ENCODE results near the gene LRRC49.
"Not testable (repeated sequence)": the region's sequence is repeated elsewhere in the genome, so short reads cannot be mapped to it uniquely, and the experiment has no call there.

Gene LRRC49

DNA sequence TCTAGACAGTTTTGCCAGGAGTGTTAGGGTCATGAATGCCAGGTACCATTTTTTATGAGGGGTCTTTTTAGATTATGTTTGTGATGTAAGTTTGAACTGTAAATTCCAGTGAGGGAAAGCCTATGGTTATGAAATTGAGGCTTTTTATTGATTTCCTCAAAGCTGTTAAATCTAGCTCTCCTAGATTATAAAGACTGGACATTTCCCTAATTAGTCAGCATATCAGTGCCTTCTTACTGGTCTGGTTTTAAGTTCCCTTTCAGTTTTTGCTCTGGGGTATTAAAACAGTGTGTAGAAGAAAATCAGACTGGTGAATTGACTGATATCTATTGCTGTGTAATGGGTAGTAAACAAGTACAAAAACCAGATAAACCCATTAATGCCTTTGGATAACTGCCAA lies 39.2 kb downstream of the LRRC49 start:
- no peak for FAIRE-seq

- no peak for FAIRE-seq
These were observed 39.8 kb downstream of the LRRC49 start for GRCh38 chr15:70932397-70932796.

DNA sequence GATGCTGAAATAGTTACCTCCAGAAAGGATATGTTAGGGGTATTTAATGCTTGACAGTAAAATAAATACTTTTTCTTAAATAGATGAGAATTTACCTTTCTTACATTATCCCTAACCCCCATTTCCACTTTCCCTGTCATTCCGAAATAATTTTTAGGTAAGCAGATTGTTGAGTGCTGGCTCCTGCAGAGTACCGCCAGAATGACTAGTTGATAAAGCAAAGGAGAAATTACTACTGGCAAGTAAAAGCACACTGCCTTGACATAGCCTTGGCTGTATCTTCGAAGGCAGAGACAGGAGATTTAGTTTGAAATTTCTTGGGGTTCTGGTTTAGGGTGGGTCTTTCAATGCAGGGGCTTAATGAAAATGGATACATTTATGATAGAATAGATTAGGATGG lies 40.8 kb downstream of the LRRC49 start:
- no peak for FAIRE-seq

- FAIRE-seq, result no peak
These were observed 43.0 kb downstream of the LRRC49 start for GRCh38 chr15:70935631-70936030.

DNA sequence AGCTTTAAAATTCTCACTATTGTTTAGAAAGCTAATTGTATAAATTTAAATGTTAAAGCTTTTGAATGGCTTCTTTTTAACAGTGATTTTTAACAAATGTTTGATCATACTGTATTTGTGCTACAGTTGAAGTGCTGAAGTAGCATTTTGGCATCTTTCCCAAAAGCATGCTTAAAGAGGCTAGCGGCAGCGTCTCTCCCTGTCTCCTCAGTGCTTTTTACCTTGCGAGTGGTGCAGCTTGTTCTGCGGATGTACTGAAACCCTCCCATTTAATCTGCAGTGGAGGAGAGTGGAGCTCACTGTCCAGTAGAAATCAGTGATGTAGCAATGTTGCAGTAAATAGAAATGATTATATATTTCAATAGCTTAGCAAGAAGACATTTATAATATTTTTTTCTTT lies 43.7 kb downstream of the LRRC49 start:
- no peak for FAIRE-seq

DNA sequence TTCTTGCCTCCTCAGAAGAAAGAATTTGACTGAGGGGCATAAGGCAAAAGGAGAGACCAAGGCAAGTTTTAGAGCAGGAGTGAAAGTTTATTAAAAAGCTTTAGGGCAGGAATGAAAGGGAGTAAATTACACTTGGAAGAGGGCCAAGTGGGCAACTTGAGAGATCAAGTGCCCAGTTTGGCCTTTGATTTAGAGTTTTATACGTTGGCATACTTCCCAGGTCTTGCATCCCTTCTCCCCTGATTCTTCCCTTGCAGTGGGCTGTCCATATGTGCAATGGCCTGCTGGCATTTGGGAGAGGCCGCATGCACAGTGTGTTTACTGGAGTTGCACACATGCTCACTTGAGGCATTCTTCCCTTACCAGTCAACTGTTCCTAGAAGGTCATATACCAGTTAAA lies 50.7 kb downstream of the LRRC49 start:
- not testable (repeated sequence) for FAIRE-seq

DNA sequence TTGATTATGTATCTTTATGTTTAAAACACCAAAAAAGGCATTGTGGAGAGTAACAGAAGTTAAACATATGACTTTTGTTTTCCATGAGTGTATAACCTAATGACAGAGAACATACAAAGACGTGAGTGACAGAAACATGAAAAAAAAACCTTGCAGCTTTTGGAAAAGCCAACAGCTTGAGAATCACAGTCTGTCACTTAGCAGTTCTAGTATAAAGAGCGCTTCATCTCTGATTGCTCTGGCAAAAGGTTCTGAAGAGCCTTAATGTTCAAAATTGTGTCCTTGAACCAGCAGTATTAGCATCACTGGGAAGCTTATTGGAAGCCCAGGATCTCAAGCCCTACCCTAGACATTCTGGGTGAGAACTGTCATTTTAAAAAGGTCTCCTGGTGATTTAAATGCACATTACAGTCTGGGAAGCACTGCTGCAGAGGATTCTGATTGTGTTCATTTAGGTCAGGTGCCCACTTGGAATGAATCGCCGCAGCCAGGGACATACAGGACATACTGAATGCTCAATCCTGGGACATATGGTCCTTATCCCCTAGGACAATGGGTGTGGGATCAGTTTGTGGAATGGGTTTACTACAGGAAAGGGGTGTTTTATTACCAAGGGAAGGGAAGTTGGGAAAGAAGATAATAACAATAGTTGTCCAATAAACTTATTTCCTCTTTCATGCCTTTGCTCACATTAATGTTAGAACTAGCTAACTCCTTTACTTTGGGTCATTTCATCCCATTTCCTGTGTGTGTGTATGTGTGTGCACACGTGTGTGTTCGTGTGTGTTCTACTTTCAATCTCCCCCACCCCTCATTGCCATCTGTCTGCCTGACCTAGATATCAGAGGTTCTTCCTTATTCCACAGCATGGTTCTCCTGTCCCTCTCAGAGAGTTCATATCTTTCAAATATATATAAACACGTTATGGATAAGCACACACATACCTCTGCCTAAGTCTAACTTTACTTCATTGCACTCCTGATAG lies 55.0 kb downstream of the LRRC49 start:
- FAIRE-seq, result no peak

- FAIRE-seq, result no peak
These were observed 58.3 kb downstream of the LRRC49 start for GRCh38 chr15:70950953-70951352.

GRCh38 chr15:70954171-70954570 lies 61.5 kb downstream of the LRRC49 start:
- FAIRE-seq, result no peak

- no peak for FAIRE-seq
These were observed 62.1 kb downstream of the LRRC49 start for GRCh38 chr15:70954733-70955132.

GRCh38 chr15:70955151-70955550 lies 62.5 kb downstream of the LRRC49 start:
- no peak for FAIRE-seq

- FAIRE-seq, result no peak
These were observed 63.8 kb downstream of the LRRC49 start for GRCh38 chr15:70956201-70956995.

DNA sequence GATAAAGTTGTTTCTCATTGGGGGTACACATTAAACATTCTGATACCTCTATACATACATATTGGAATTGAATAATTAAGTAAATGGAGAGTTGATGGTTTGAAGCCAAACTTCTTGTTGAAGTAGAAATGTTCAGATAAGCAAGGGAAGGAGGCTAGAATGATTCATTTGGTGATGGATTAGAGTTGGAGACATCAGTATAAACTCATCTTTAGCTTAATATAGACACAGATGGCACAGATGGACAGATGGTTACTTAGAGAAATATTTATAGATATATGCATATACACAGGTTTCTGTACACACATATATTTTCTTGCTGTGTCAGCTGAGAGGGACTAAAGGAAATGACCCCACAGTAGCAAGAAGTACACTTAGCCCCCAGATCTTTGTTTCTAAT lies 69.5 kb downstream of the LRRC49 start:
- FAIRE-seq, result no peak

DNA sequence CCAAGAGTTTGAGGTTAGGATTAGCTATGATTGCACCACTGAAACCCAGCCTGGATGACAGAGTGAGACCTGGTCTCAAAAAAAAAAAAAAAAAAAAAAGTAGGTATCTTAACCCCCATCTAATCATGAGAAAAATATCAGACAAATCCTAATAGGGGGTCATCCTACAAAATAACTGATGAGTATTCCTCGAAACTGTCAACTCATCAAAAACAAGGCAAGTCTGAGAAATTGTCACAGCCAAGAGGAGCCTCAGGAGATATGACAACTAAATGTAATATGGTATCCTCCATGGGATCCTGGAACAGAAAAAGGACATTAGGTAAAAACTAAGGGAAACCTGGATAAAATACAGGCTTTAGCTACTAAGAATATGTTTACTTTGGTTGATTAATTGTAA lies 70.6 kb downstream of the LRRC49 start:
- FAIRE-seq, result no peak

DNA sequence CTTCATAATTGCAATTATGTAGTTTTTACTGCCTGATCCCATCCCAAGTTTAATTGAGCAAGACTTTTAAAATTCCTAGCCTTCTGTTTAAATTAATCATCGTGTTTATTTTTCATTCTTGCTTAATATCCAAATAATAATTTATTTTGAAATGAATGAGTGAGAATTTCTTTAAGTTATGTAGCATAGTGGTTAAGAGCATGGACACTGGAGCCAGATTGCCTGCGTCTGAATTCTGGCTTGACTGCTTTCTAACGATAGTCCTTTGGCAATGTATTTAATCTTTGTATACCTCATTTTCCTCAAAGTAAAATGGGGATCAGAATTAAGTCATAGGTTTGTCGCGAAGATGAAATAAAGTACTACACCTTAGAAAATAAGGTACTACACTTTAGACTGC lies 71.4 kb downstream of the LRRC49 start:
- FAIRE-seq, result no peak

- FAIRE-seq, result no peak
These were observed 72.1 kb downstream of the LRRC49 start for GRCh38 chr15:70964686-70965085.

DNA sequence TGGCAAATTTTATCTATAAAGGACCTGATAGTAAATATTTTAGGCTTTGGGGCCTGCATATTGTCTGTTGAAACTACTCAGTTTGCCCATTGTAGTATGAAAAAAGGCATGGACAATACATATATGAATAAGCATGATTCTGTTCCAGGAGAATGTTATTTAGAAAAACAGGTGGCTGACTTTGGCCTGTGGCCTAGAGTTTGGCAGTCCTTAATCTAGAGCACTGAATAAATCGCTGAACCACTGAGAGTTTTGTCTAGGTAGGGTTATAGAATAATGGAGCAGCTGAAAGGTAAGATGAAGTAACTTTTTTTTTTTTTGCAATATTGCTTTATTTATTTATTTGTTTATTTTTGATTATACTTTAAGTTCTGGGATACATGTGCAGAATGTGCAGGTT lies 75.0 kb downstream of the LRRC49 start:
- FAIRE-seq, result no peak

DNA sequence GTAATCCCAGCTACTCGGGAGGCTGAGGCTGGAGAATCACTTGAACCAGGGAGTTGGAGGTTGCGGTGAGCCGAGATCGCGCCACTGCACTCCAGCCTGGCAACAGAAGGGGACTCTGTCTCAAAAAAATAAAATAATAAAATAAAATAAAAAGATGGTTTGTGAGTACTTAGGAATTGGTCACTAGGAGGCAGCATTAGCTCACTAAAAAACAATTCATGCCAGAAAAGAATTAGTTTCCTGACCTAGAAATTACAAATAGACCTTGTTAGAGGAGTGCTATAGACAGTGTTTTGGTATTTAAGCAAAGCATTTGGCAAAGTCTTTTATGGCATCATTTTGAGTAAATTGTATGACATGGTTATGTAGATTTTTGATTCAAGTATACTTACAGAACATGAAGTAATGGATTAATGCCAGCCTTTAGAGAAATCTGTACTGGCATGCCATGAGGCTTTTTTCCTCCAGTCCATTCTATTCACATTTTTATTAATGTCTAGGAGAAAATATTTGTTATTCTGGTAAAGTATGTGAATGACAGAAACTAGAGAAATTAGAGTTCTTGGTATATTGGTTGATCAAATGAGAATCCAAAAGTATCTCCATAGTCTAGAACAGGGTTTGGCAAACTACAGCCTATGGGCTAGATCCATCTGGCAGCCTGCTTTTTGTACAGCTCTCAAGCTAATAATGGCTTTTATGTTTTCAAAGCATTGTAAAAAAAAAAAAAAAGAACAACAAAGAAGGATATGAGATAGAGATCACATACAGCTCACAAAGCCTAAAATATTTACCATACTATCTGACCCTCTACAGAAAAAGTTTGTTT lies 81.6 kb downstream of the LRRC49 start:
- FAIRE-seq, result peak; percentile 93

- no peak for FAIRE-seq
These were observed 84.2 kb downstream of the LRRC49 start for GRCh38 chr15:70976851-70977250.

DNA sequence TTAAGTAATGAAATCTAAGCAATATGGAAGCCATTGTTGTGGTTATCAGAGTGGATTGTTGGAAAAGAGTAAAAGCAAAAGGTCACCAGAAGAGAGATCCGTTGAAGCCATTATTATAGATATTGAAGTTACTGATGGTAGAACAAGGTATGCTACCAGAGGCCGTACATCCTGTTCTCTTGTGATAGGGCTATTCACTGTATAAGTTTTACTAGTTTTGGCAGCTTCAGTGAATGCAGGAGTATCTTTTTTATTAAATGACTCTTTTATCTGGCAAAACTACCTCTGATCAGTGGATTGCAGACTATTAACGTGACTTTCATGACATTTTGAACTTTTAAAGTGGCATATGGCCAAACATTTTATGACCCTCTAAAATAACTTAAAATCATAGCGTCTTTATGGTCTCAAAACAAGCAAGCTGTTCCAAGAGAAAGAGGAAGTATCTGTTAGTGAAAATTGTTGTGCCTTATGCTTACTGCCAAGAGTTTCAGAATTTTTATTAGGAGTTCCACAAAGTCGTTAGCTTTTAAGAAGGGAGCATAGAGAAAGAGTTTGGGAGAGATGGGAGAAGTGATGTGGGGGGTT lies 102.9 kb downstream of the LRRC49 start:
- FAIRE-seq, result no peak

- no peak for FAIRE-seq
These were observed 105.7 kb downstream of the LRRC49 start for GRCh38 chr15:70998319-70998718.

GRCh38 chr15:71002316-71002715 lies 109.7 kb downstream of the LRRC49 start:
- FAIRE-seq, result no peak

DNA sequence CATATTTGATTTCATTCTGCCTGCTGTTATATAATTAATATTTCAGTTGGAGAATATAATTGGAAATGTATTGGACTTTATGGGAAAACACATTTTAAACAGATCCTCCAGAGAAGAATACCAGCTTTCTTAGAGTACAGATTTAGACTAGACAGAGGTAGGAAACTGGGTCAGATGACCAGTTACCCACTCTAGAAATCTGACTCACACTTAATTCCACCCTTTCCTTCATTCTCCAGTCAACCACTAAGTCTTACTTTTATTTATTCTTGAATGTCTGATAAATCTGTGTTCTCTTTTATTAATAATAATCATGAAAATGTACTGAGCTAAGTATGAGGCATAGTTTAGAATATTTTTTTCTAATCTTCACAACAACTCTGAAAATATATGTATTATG lies 110.7 kb downstream of the LRRC49 start:
- no peak for FAIRE-seq

Data from A204.1 (cell line).